Metanephros (tissue), 1 donor: ENCODE measurements around the gene PAM16. TPM values are rescaled to one million over a fixed set of nuclear protein-coding genes. Genes with fewer than 3 reads are reported as not detected.

Experiments used
- total RNA-seq: library from RNA; depleted of rRNA; stranded (reverse); fragments of >200 nt; gene quantifications from one replicate; pipeline ENCODE4 v1.2.3, GENCODE V29; 2014

Gene PAM16
- total RNA-seq: 38.7 TPM

GRCh38 chr16:4350787-4351659, at the start of gene PAM16:
TSS of gene PAM16 (minus strand) at chr16:4351321. CDS start at chr16:4351234, 87 bp downstream.

GRCh38 chr16:4371357-4372000, 20.4 kb upstream of the PAM16 start, which contains the start of gene VASN:
TSS of gene VASN (plus strand) at chr16:4371848. CDS start at chr16:4380878, 9,030 bp downstream.

GRCh38 chr16:4315186-4316107, 35.7 kb downstream of the PAM16 start, which contains the start of gene GLIS2:
TSS of gene GLIS2 (plus strand) at chr16:4316067. CDS start at chr16:4332281, 16,214 bp downstream.

Other genes starting within 250 kb of the PAM16 start
- 17.2 TPM for gene ADCY9, start 234.9 kb downstream of the PAM16 start, total RNA-seq
- 50.9 TPM for gene SRL, start 109.2 kb downstream of the PAM16 start, total RNA-seq
- gene TFAP4, start 78.3 kb downstream of the PAM16 start, total RNA-seq: 14.3 TPM
- gene GLIS2, start 35.3 kb downstream of the PAM16 start, total RNA-seq: 23.4 TPM
- 94.4 TPM for gene VASN, start 20.5 kb upstream of the PAM16 start, total RNA-seq
- 40.3 TPM for gene CORO7, start 65.3 kb upstream of the PAM16 start, total RNA-seq
- 45.5 TPM for gene DNAJA3, start 74.5 kb upstream of the PAM16 start, total RNA-seq
- 30.5 TPM for gene NMRAL1, start 123.3 kb upstream of the PAM16 start, total RNA-seq
- 27.9 TPM for gene HMOX2, start 125.1 kb upstream of the PAM16 start, total RNA-seq
- gene CDIP1, start 187.5 kb upstream of the PAM16 start, total RNA-seq: 16.6 TPM
- 0.12 TPM for gene C16orf96, start 205.0 kb upstream of the PAM16 start, total RNA-seq